Spleen (tissue), 7 donors: ENCODE measurements around the gene ADAM23.

Source experiments
- POLR2A ChIP-seq, 3 donors: fragments of 450-650 bp; IDR thresholded peaks; one replicate each; pipeline ENCODE4 v1.5.1; 2017; ENCODE audit warnings: antibody characterized with exemption in 3 of 3, mild to moderate bottlenecking in 1 of 3
- POLR2AphosphoS5 ChIP-seq, 3 donors: sonication (generic); formaldehyde crosslinking; IDR thresholded peaks; one replicate each; pipeline ENCODE4 v1.5.1; 2017; ENCODE audit warnings: antibody characterized with exemption in 3 of 3
- TF ChIP-seq, protein P1 (sequence below), 11 experiments: fragments of 200-600 bp in 7 of 11; fragments of 450-650 bp in 4 of 11; sonication (generic) in 4 of 11; IDR thresholded peaks in 8 of 11; conservative IDR thresholded peaks in 3 of 11; 1 replicate in 7 of 11; 2 replicates in 4 of 11; pipeline versions ENCODE4 v1.4.0 to v1.8.0; 2016 to 2021; ENCODE audit warnings: antibody characterized with exemption in 11 of 11, inconsistent platforms in 4 of 11, mild to moderate bottlenecking in 1 of 11
- donor health status: DM: no; HTN: no; CAD: no; lungs with moderate emphysema.
- donor health status: DM: no; HTN: no; CAD: no.
- donor health status: DM: no; HTN: no; CAD: no.

DNA sequence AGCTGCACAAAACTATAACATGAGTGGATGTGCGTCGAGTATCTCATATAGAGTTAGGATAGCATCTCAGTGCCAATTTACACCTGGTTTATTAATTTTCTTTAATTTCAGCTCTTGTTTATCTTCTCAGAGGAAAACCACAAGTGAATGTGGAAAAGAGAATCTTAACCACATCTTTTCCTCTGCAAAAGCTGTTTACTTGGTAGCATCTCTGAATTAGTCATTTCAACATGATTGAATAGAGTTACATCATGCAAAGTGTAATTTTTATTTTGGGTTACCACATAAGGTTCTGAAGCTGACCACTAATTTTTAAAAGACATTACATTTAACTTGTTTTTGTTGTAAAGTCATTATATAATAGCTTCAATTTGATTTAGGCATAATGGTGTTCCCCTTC lies 115.2 kb downstream of the ADAM23 start:
- TF ChIP-seq, protein P1, sequence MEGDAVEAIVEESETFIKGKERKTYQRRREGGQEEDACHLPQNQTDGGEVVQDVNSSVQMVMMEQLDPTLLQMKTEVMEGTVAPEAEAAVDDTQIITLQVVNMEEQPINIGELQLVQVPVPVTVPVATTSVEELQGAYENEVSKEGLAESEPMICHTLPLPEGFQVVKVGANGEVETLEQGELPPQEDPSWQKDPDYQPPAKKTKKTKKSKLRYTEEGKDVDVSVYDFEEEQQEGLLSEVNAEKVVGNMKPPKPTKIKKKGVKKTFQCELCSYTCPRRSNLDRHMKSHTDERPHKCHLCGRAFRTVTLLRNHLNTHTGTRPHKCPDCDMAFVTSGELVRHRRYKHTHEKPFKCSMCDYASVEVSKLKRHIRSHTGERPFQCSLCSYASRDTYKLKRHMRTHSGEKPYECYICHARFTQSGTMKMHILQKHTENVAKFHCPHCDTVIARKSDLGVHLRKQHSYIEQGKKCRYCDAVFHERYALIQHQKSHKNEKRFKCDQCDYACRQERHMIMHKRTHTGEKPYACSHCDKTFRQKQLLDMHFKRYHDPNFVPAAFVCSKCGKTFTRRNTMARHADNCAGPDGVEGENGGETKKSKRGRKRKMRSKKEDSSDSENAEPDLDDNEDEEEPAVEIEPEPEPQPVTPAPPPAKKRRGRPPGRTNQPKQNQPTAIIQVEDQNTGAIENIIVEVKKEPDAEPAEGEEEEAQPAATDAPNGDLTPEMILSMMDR (IDR thresholded peaks at IDR 0.05 in 8 of 11, conservative IDR thresholded peaks at IDR 0.05 in 3 of 11) = no peak
- no peak for TF ChIP-seq POLR2AphosphoS5 (IDR thresholded peaks at IDR 0.05)
- no peak for TF ChIP-seq POLR2A (IDR thresholded peaks at IDR 0.05)
